Measurements from ENCODE around the gene SF3B6.
"Not testable (repeated sequence)": the region's sequence is repeated elsewhere in the genome, so short reads cannot be mapped to it uniquely, and the experiment has no call there.

Gene SF3B6

GRCh38 chr2:24054366-24055010 is 21.6 kb downstream of the SF3B6 start:
- DNase-seq, result no peak

GRCh38 chr2:24052951-24053350 is 23.2 kb downstream of the SF3B6 start:
- no peak for DNase-seq

GRCh38 chr2:24051833-24052232 is 24.3 kb downstream of the SF3B6 start:
- peak in 2 of 58 donors; percentile 2 to 15 for DNase-seq

- peak in 32 of 58 donors; percentile 4 to 69 (median 19) for DNase-seq
These were observed 25.8 kb downstream of the SF3B6 start for GRCh38 chr2:24050041-24050979.

- peak in 32 of 58 donors; percentile 2 to 69 (median 32) for DNase-seq
These were observed 26.6 kb downstream of the SF3B6 start, which contains the start of gene FKBP1B for GRCh38 chr2:24049485-24050021. Gene FKBP1B (plus strand): TSS chr2:24049741. CDS start chr2:24049850, 109 bp downstream.

- DNase-seq, result no peak
These were observed 27.2 kb downstream of the SF3B6 start for GRCh38 chr2:24048769-24049484.

- no peak for DNase-seq
These were observed 28.5 kb downstream of the SF3B6 start for GRCh38 chr2:24047703-24048033.

- peak; percentile 55 to 99 (median 95) for DNase-seq
These were observed 29.0 kb downstream of the SF3B6 start, which contains the start of gene WDCP for GRCh38 chr2:24046930-24047702. Gene WDCP (minus strand): TSS chr2:24047391. CDS start chr2:24039494, 7,897 bp downstream.

GRCh38 chr2:24046599-24046929 is 29.6 kb downstream of the SF3B6 start:
- DNase-seq, result no peak

GRCh38 chr2:24045511-24046508 is 30.3 kb downstream of the SF3B6 start:
- DNase-seq, result no peak

GRCh38 chr2:24043133-24043532 is 33.0 kb downstream of the SF3B6 start:
- not testable (repeated sequence) for DNase-seq

- no peak for DNase-seq
These were observed 35.6 kb downstream of the SF3B6 start for GRCh38 chr2:24040511-24040910.

GRCh38 chr2:24038786-24039499 is 37.2 kb downstream of the SF3B6 start:
- no peak for DNase-seq

- DNase-seq, result no peak
These were observed 49.9 kb downstream of the SF3B6 start for GRCh38 chr2:24026233-24026632.

GRCh38 chr2:24024996-24025663 is 51.0 kb downstream of the SF3B6 start:
- DNase-seq, result no peak

- DNase-seq, result peak in 1 of 58 donors; percentile 29
These were observed 52.1 kb downstream of the SF3B6 start for GRCh38 chr2:24024018-24024417.

- DNase-seq, result no peak
These were observed 53.1 kb downstream of the SF3B6 start for GRCh38 chr2:24022975-24023575.

Data from anterior cingulate cortex (tissue), 58 donors.